A673 (cell line): ENCODE results near the gene SUCLG1. TPM values are rescaled to one million over a fixed set of nuclear protein-coding genes. Genes with fewer than 3 reads are reported as not detected.
A peak's percentile ranks its signal among the peaks of the same experiment; 100 is the strongest.

ENCODE experiments used
- BruUV-seq: library from RNA; stranded (reverse); fragments of 400-500 nt; replicated peaks from 2 replicates; lab custom pipeline; 2021; lab: Mats Ljungman, UMichigan
- CTCF ChIA-PET: fragments of 300-600 bp; sonication (Branson Sonifier 250); formaldehyde crosslinking; loops from one replicate; lab custom pipeline; 2022; ENCODE audit warnings: antibody characterized with exemption; lab: Charles Lee
- POLR2A ChIA-PET: fragments of 300-600 bp; sonication (Branson Sonifier 250); formaldehyde crosslinking; loops from one replicate; lab custom pipeline; 2022; ENCODE audit warnings: antibody characterized with exemption; ENCODE audit not compliant: low non-redundant PET; lab: Charles Lee
- DNase-seq: peaks from one replicate; pipeline ENCODE4 v3.0.0-alpha.2; 2015; ENCODE audit warnings: low spot score
- H3K27ac ChIP-seq: fragments of 200-600 bp; sonication (generic); 2 replicates; pipeline ENCODE4 v1.5.1; 2016; ENCODE audit warnings: mixed run types, low read depth, mild to moderate bottlenecking, mixed read lengths, antibody characterized with exemption, low read length; ENCODE audit not compliant: poor library complexity, severe bottlenecking
- H3K27me3 ChIP-seq: fragments of 200-600 bp; sonication (generic); replicated peaks from 2 replicates; pipeline ENCODE4 v1.6.1; 2017; ENCODE audit warnings: mixed run types, low read depth, mild to moderate bottlenecking, mixed read lengths, antibody characterized with exemption, low read length; ENCODE audit not compliant: insufficient read depth, poor library complexity
- H3K36me3 ChIP-seq: fragments of 200-600 bp; sonication (generic); 2 replicates; pipeline ENCODE4 v1.6.1; 2016; ENCODE audit warnings: mixed run types, mild to moderate bottlenecking, mixed read lengths, antibody characterized with exemption, low read length; ENCODE audit not compliant: insufficient read depth, poor library complexity, severe bottlenecking
- H3K4me1 ChIP-seq: fragments of 200-600 bp; sonication (generic); 2 replicates; pipeline ENCODE4 v1.6.1; 2017; ENCODE audit warnings: mixed run types, mild to moderate bottlenecking, mixed read lengths, antibody characterized with exemption, low read length; ENCODE audit not compliant: insufficient read depth, poor library complexity, severe bottlenecking
- H3K4me3 ChIP-seq: fragments of 200-600 bp; sonication (generic); 2 replicates; pipeline ENCODE4 v1.5.1; 2016; ENCODE audit warnings: low read depth, mixed run types, mild to moderate bottlenecking, mixed read lengths, low read length; ENCODE audit not compliant: poor library complexity, severe bottlenecking
- H3K9me3 ChIP-seq: fragments of 200-600 bp; sonication (generic); 2 replicates; pipeline ENCODE4 v1.6.1; 2016; ENCODE audit warnings: mixed run types, low read depth, mild to moderate bottlenecking, mixed read lengths, antibody characterized with exemption, low read length; ENCODE audit not compliant: poor library complexity, severe bottlenecking
- CTCF ChIP-seq: fragments of 300-800, 200-600 bp; sonication (generic); conservative IDR thresholded peaks from 2 replicates; pipeline ENCODE4 v1.5.1; 2017; ENCODE audit warnings: low read depth, mild to moderate bottlenecking, antibody characterized with exemption, low read length, moderate library complexity, mixed read lengths
- EZH2 ChIP-seq: fragments of 200-600 bp; sonication (generic); IDR thresholded peaks from 2 replicates; pipeline ENCODE4 v1.6.1; 2017; ENCODE audit warnings: borderline replicate concordance, low read depth, mild to moderate bottlenecking, mixed read lengths, antibody characterized with exemption, low read length; ENCODE audit not compliant: poor library complexity, severe bottlenecking
- intact Hi-C: fragments of 100-400 bp; cut with micrococcal nuclease; formaldehyde crosslinking; loops from one replicate; pipeline ENCODE4 v1.10.0; 2022; ENCODE audit not compliant: unreplicated experiment
- total RNA-seq: library from RNA; stranded (reverse); gene quantifications from 2 replicates; pipeline ENCODE4 v1.2.3, GENCODE V29; 2021

SUCLG1 gene
- total RNA-seq, 1 experiment from 2014 or later: 88.1 TPM

GRCh38 chr2:84425310-84425709 lies 33.8 kb downstream of the SUCLG1 start:
- POLR2A ChIA-PET: no interaction called here
- DNase-seq: no peak
- CTCF ChIA-PET: no interaction called here
- intact Hi-C loops: loop anchor here (2.0 kb wide), 1 partner anchor 403 kb away; no protein-coding TSS in a partner anchor
- Histone ChIP-seq H3K36me3 (peaks cover 10% of the 10 kb centered on the region), H3K27me3 (no peaks in the 10 kb centered on the region), H3K27ac (no peak overlapping the region), H3K4me1 (no peaks in the 10 kb centered on the region), H3K9me3 (no peaks in the 10 kb centered on the region), H3K4me3 (no peak overlapping the region)
- TF ChIP-seq CTCF (no peak), EZH2 (no peak)
- no TSS peak for BruUV-seq

GRCh38 chr2:84424152-84424551 lies 34.9 kb downstream of the SUCLG1 start:
- BruUV-seq: no TSS peak
- Histone ChIP-seq H3K9me3 (no peaks in the 10 kb centered on the region), H3K4me1 (no peaks in the 10 kb centered on the region), H3K27me3 (no peaks in the 10 kb centered on the region), H3K4me3 (no peak overlapping the region), H3K36me3 (no peaks in the 10 kb centered on the region), H3K27ac (no peak overlapping the region)
- ChIA-PET POLR2A (no interaction called here), CTCF (no interaction called here)
- DNase-seq: peak; percentile 20
- intact Hi-C loops: loop anchor here (2.0 to 5.0 kb wide), 2 partner anchors 97 to 401 kb away; no protein-coding TSS in a partner anchor
- TF ChIP-seq CTCF (peak; percentile 62), EZH2 (no peak)

- Histone ChIP-seq H3K36me3 (no peaks in the 10 kb centered on the region), H3K27ac (no peak overlapping the region), H3K4me3 (no peak overlapping the region), H3K9me3 (no peaks in the 10 kb centered on the region), H3K27me3 (no peaks in the 10 kb centered on the region), H3K4me1 (no peaks in the 10 kb centered on the region)
- ChIA-PET POLR2A (no interaction called here), CTCF (no interaction called here)
- intact Hi-C loops: loop anchor here (5.0 kb wide), 1 partner anchor 94 kb away; no protein-coding TSS in a partner anchor
- BruUV-seq: no TSS peak
- TF ChIP-seq CTCF (no peak), EZH2 (no peak)
- DNase-seq: no peak
Measured at GRCh38 chr2:84421791-84422190, 37.3 kb downstream of the SUCLG1 start.
